Measurements from ENCODE around the gene TIPRL.

GRCh38 chr1:168202941-168203654 is 24.3 kb downstream of the TIPRL start:
- no peak for TF ChIP-seq POLR2A (IDR thresholded peaks at IDR 0.05)
- TF ChIP-seq EP300 (IDR thresholded peaks at IDR 0.05) = no peak
- no peak for TF ChIP-seq POLR2AphosphoS5 (IDR thresholded peaks at IDR 0.05)
- TF ChIP-seq CTCF (IDR thresholded peaks at IDR 0.05) = no peak

Measured in stomach (tissue), 4 donors.